ENCODE data around the gene ZNRF3.
"Not testable (repeated sequence)": the region's sequence is repeated elsewhere in the genome, so short reads cannot be mapped to it uniquely, and the experiment has no call there.

The ZNRF3 gene

GRCh38 chr22:28857288-28857687, 26.1 kb upstream of the ZNRF3 start:
- Histone ChIP-seq H3K27ac (ENCODE audit: low read depth, low read length) (no peak overlapping the region), H3K36me3 (ENCODE audit: control insufficient read depth in 1 of 2, insufficient read depth in 2 of 2, low read length in 2 of 2) (no peaks in the 10 kb centered on the region), H3K9ac (ENCODE audit: low read depth in 1 of 2, low read length in 2 of 2) (no peak overlapping the region), H3K4me3 (ENCODE audit: low read depth in 1 of 2, low read length in 2 of 2) (no peak overlapping the region), H3K9me3 (ENCODE audit: control insufficient read depth in 1 of 2, low read length in 2 of 2) (no peaks in the 10 kb centered on the region), H3K27me3 (ENCODE audit: control insufficient read depth in 1 of 2, insufficient read depth in 2 of 2, low read length in 2 of 2) (no peaks in the 10 kb centered on the region), H3K4me1 (ENCODE audit: control insufficient read depth in 1 of 2, insufficient read depth in 2 of 2, low read length in 2 of 2) (peaks cover 10 to 11% of the 10 kb centered on the region in 2 donors)

GRCh38 chr22:28864878-28865596, 18.3 kb upstream of the ZNRF3 start:
- no peak overlapping the region for H3K4me3 ChIP-seq (ENCODE audit: low read depth in 1 of 2, low read length in 2 of 2)
- no peak overlapping the region for H3K9ac ChIP-seq (ENCODE audit: low read depth in 1 of 2, low read length in 2 of 2)
- H3K27ac ChIP-seq (ENCODE audit: low read depth, low read length) = no peak overlapping the region
- H3K9me3 ChIP-seq (ENCODE audit: control insufficient read depth in 1 of 2, low read length in 2 of 2) = no peaks in the 10 kb centered on the region
- no peaks in the 10 kb centered on the region for H3K27me3 ChIP-seq (ENCODE audit: control insufficient read depth in 1 of 2, insufficient read depth in 2 of 2, low read length in 2 of 2)
- peaks cover 8% of the 10 kb centered on the region in 2 donors for H3K4me1 ChIP-seq (ENCODE audit: control insufficient read depth in 1 of 2, insufficient read depth in 2 of 2, low read length in 2 of 2)
- no peaks in the 10 kb centered on the region for H3K36me3 ChIP-seq (ENCODE audit: control insufficient read depth in 1 of 2, insufficient read depth in 2 of 2, low read length in 2 of 2)

GRCh38 chr22:28867191-28867590, 16.2 kb upstream of the ZNRF3 start:
- H3K27me3 ChIP-seq (ENCODE audit: control insufficient read depth in 1 of 2, insufficient read depth in 2 of 2, low read length in 2 of 2) = no peaks in the 10 kb centered on the region
- no peak overlapping the region for H3K9ac ChIP-seq (ENCODE audit: low read depth in 1 of 2, low read length in 2 of 2)
- peaks cover 8% of the 10 kb centered on the region in 2 donors for H3K4me1 ChIP-seq (ENCODE audit: control insufficient read depth in 1 of 2, insufficient read depth in 2 of 2, low read length in 2 of 2)
- no peaks in the 10 kb centered on the region for H3K9me3 ChIP-seq (ENCODE audit: control insufficient read depth in 1 of 2, low read length in 2 of 2)
- H3K4me3 ChIP-seq (ENCODE audit: low read depth in 1 of 2, low read length in 2 of 2) = no peak overlapping the region
- no peak overlapping the region for H3K27ac ChIP-seq (ENCODE audit: low read depth, low read length)
- H3K36me3 ChIP-seq (ENCODE audit: control insufficient read depth in 1 of 2, insufficient read depth in 2 of 2, low read length in 2 of 2) = no peaks in the 10 kb centered on the region

- not testable (repeated sequence) for H3K4me1 ChIP-seq (ENCODE audit: control insufficient read depth in 1 of 2, insufficient read depth in 2 of 2, low read length in 2 of 2); H3K27ac ChIP-seq (ENCODE audit: low read depth, low read length); H3K36me3 ChIP-seq (ENCODE audit: control insufficient read depth in 1 of 2, insufficient read depth in 2 of 2, low read length in 2 of 2); H3K9me3 ChIP-seq (ENCODE audit: control insufficient read depth in 1 of 2, low read length in 2 of 2); H3K27me3 ChIP-seq (ENCODE audit: control insufficient read depth in 1 of 2, insufficient read depth in 2 of 2, low read length in 2 of 2); H3K4me3 ChIP-seq (ENCODE audit: low read depth in 1 of 2, low read length in 2 of 2); H3K9ac ChIP-seq (ENCODE audit: low read depth in 1 of 2, low read length in 2 of 2)
Observed at GRCh38 chr22:28868389-28868788, 15.0 kb upstream of the ZNRF3 start.

- H3K4me3 ChIP-seq (ENCODE audit: low read depth in 1 of 2, low read length in 2 of 2) = no peak overlapping the region
- H3K9ac ChIP-seq (ENCODE audit: low read depth in 1 of 2, low read length in 2 of 2) = no peak overlapping the region
- H3K27me3 ChIP-seq (ENCODE audit: control insufficient read depth in 1 of 2, insufficient read depth in 2 of 2, low read length in 2 of 2) = no peaks in the 10 kb centered on the region
- H3K36me3 ChIP-seq (ENCODE audit: control insufficient read depth in 1 of 2, insufficient read depth in 2 of 2, low read length in 2 of 2) = no peaks in the 10 kb centered on the region
- H3K27ac ChIP-seq (ENCODE audit: low read depth, low read length) = no peak overlapping the region
- no peaks in the 10 kb centered on the region for H3K9me3 ChIP-seq (ENCODE audit: control insufficient read depth in 1 of 2, low read length in 2 of 2)
- peaks cover 7 to 8% of the 10 kb centered on the region in 2 donors for H3K4me1 ChIP-seq (ENCODE audit: control insufficient read depth in 1 of 2, insufficient read depth in 2 of 2, low read length in 2 of 2)
Observed at GRCh38 chr22:28869736-28870135, 13.6 kb upstream of the ZNRF3 start.

GRCh38 chr22:28873183-28873963, 10.0 kb upstream of the ZNRF3 start:
- no peaks in the 10 kb centered on the region for H3K27me3 ChIP-seq (ENCODE audit: control insufficient read depth in 1 of 2, insufficient read depth in 2 of 2, low read length in 2 of 2)
- H3K27ac ChIP-seq (ENCODE audit: low read depth, low read length) = no peak overlapping the region
- no peaks in the 10 kb centered on the region for H3K9me3 ChIP-seq (ENCODE audit: control insufficient read depth in 1 of 2, low read length in 2 of 2)
- H3K4me3 ChIP-seq (ENCODE audit: low read depth in 1 of 2, low read length in 2 of 2) = no peak overlapping the region
- H3K9ac ChIP-seq (ENCODE audit: low read depth in 1 of 2, low read length in 2 of 2) = no peak overlapping the region
- no peaks in the 10 kb centered on the region for H3K36me3 ChIP-seq (ENCODE audit: control insufficient read depth in 1 of 2, insufficient read depth in 2 of 2, low read length in 2 of 2)
- no peaks in the 10 kb centered on the region for H3K4me1 ChIP-seq (ENCODE audit: control insufficient read depth in 1 of 2, insufficient read depth in 2 of 2, low read length in 2 of 2)

GRCh38 chr22:28874061-28874460, 9.3 kb upstream of the ZNRF3 start:
- H3K9me3 ChIP-seq (ENCODE audit: control insufficient read depth in 1 of 2, low read length in 2 of 2) = no peaks in the 10 kb centered on the region
- no peak overlapping the region for H3K9ac ChIP-seq (ENCODE audit: low read depth in 1 of 2, low read length in 2 of 2)
- no peaks in the 10 kb centered on the region for H3K4me1 ChIP-seq (ENCODE audit: control insufficient read depth in 1 of 2, insufficient read depth in 2 of 2, low read length in 2 of 2)
- no peaks in the 10 kb centered on the region for H3K36me3 ChIP-seq (ENCODE audit: control insufficient read depth in 1 of 2, insufficient read depth in 2 of 2, low read length in 2 of 2)
- no peak overlapping the region for H3K27ac ChIP-seq (ENCODE audit: low read depth, low read length)
- H3K4me3 ChIP-seq (ENCODE audit: low read depth in 1 of 2, low read length in 2 of 2) = no peak overlapping the region
- H3K27me3 ChIP-seq (ENCODE audit: control insufficient read depth in 1 of 2, insufficient read depth in 2 of 2, low read length in 2 of 2) = no peaks in the 10 kb centered on the region

- Histone ChIP-seq H3K9me3 (ENCODE audit: control insufficient read depth in 1 of 2, low read length in 2 of 2) (no peaks in the 10 kb centered on the region), H3K4me3 (ENCODE audit: low read depth in 1 of 2, low read length in 2 of 2) (no peak overlapping the region), H3K36me3 (ENCODE audit: control insufficient read depth in 1 of 2, insufficient read depth in 2 of 2, low read length in 2 of 2) (no peaks in the 10 kb centered on the region), H3K4me1 (ENCODE audit: control insufficient read depth in 1 of 2, insufficient read depth in 2 of 2, low read length in 2 of 2) (no peaks in the 10 kb centered on the region), H3K27me3 (ENCODE audit: control insufficient read depth in 1 of 2, insufficient read depth in 2 of 2, low read length in 2 of 2) (no peaks in the 10 kb centered on the region), H3K9ac (ENCODE audit: low read depth in 1 of 2, low read length in 2 of 2) (no peak overlapping the region), H3K27ac (ENCODE audit: low read depth, low read length) (no peak overlapping the region)
Observed at GRCh38 chr22:28874811-28875320, 8.5 kb upstream of the ZNRF3 start.

GRCh38 chr22:28882545-28882877, 861 bp upstream of the ZNRF3 start:
- Histone ChIP-seq H3K4me3 (ENCODE audit: low read depth in 1 of 2, low read length in 2 of 2) (peak overlapping the region; percentile 80 to 83), H3K9me3 (ENCODE audit: control insufficient read depth in 1 of 2, low read length in 2 of 2) (no peaks in the 10 kb centered on the region), H3K27me3 (ENCODE audit: control insufficient read depth in 1 of 2, insufficient read depth in 2 of 2, low read length in 2 of 2) (no peaks in the 10 kb centered on the region), H3K4me1 (ENCODE audit: control insufficient read depth in 1 of 2, insufficient read depth in 2 of 2, low read length in 2 of 2) (peaks cover 32 to 33% of the 10 kb centered on the region in 2 donors), H3K9ac (ENCODE audit: low read depth in 1 of 2, low read length in 2 of 2) (peak overlapping the region; percentile 57 to 59), H3K27ac (ENCODE audit: low read depth, low read length) (no peak overlapping the region), H3K36me3 (ENCODE audit: control insufficient read depth in 1 of 2, insufficient read depth in 2 of 2, low read length in 2 of 2) (no peaks in the 10 kb centered on the region)

- Histone ChIP-seq H3K4me1 (ENCODE audit: control insufficient read depth in 1 of 2, insufficient read depth in 2 of 2, low read length in 2 of 2) (peaks cover 35 to 37% of the 10 kb centered on the region in 2 donors), H3K27ac (ENCODE audit: low read depth, low read length) (no peak overlapping the region), H3K36me3 (ENCODE audit: control insufficient read depth in 1 of 2, insufficient read depth in 2 of 2, low read length in 2 of 2) (no peaks in the 10 kb centered on the region), H3K4me3 (ENCODE audit: low read depth in 1 of 2, low read length in 2 of 2) (peak overlapping the region in 1 of 2 donors; percentile 60), H3K9me3 (ENCODE audit: control insufficient read depth in 1 of 2, low read length in 2 of 2) (no peaks in the 10 kb centered on the region), H3K27me3 (ENCODE audit: control insufficient read depth in 1 of 2, insufficient read depth in 2 of 2, low read length in 2 of 2) (no peaks in the 10 kb centered on the region), H3K9ac (ENCODE audit: low read depth in 1 of 2, low read length in 2 of 2) (no peak overlapping the region)
Observed at GRCh38 chr22:28883657-28883916, 215 bp downstream of the ZNRF3 start.

All from duodenal mucosa (tissue), 2 donors.